ENCODE measurements around the gene CAPN15.

CAPN15 gene

DNA sequence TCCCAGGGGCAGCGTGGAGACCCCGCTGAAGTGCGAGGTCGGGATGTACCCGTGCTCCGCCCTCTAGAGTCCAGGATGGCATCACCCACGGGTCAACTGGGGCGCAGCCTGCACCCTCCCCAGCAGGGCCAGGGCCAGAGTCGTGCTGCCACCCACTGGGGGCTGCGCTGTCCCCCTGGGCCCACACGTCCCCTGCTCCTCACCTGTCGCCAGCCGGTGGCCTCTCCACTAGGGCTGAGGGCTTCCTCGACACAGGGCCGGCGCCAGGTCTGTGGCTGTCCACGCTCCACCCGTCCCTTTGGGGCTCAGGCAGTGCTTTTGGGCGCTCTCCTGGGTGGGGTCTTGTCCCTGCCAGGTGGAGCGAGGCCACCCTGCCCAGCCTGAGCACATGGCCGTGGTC lies 21.1 kb downstream of the CAPN15 start:
- no peak for DNase-seq

DNA sequence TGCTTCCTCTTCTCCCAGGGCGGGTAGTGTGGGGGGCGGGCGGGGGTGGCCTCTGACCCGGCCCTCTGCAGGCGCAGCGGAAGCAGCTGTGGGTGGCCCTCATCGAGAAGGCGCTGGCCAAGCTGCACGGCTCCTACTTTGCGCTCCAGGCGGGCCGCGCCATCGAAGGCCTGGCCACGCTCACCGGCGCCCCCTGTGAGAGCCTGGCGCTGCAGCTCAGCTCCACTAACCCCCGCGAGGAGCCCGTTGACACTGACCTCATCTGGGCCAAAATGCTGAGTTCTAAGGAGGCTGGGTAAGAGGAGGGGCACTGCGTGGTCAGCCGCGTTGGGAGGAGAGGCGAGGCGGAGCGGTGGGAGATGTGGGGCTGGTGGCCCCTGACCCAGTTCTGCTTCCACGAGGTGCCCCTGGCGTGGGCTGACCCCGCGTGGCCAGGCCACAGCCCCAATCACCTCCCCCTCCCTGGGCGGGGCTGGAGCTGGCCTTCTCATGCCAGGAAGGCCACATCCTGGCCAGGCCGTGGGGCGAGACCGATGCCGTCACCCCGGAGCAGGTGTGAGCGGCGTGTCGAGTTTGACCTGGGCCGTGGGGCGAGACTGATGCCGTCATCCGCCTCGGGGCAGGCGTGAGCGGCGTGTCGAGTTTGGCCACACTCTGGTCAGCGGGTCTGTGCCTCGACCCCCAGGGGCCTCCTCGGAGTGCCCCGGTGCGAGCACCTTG lies 22.2 kb downstream of the CAPN15 start:
- DNase-seq, result no peak

GRCh38 chr16:551210-551609 lies 23.7 kb downstream of the CAPN15 start:
- no peak for DNase-seq

DNA sequence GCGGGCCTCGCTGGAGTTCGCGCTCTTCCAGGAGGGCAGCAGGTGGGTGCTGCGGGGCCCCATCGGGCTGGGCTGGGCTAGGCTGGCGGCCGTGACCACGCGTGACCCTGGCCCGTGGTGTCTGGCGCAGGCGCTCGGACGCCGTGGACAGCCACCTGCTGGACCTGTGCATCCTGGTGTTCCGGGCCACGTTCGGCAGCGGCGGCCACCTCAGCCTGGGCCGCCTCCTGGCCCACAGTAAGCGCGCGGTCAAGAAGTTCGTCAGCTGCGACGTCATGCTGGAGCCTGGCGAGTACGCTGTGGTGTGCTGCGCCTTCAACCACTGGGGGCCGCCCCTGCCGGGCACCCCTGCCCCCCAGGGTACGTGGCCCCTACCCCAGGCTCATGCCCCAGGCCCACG lies 24.7 kb downstream of the CAPN15 start:
- DNase-seq, result no peak

DNA sequence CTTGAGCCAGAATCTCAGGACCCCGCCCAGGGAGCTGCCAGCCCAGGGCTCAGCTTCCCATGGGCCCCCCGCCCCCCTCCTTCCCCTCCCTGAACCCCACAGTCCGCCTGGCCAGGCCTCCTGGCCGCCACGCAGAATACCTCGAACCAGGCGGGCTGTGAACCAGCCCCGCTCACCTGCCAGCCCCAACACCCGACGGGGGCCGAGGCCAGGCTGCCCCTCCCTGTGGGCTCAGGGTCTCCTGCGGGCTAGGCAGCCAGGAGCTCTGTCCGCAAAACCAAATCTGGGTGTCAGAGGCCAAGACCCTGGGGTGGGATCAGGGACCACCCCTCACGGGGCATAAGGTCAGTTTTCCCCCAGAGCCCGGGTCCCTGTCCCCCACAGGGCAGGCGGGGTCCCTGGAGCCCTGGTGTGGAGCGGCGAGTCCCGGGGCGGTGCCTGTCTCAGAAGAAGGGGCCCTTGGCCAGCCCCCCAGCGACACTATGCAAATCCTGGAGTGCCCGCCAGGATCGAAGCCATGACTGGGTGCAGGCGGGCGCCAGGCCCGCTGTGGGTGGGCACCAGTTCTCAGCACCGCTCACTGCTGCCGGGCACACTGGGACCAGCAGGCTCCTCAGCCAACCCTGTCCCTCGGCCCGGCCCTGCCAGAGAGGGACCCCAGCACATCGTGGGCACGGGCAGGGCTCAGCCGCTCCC lies 26.2 kb downstream of the CAPN15 start:
- DNase-seq, result no peak

- no peak for DNase-seq
Observed at GRCh38 chr16:554297-554621, 26.7 kb downstream of the CAPN15 start.

GRCh38 chr16:554640-555365 lies 27.3 kb downstream of the CAPN15 start:
- no peak for DNase-seq

DNA sequence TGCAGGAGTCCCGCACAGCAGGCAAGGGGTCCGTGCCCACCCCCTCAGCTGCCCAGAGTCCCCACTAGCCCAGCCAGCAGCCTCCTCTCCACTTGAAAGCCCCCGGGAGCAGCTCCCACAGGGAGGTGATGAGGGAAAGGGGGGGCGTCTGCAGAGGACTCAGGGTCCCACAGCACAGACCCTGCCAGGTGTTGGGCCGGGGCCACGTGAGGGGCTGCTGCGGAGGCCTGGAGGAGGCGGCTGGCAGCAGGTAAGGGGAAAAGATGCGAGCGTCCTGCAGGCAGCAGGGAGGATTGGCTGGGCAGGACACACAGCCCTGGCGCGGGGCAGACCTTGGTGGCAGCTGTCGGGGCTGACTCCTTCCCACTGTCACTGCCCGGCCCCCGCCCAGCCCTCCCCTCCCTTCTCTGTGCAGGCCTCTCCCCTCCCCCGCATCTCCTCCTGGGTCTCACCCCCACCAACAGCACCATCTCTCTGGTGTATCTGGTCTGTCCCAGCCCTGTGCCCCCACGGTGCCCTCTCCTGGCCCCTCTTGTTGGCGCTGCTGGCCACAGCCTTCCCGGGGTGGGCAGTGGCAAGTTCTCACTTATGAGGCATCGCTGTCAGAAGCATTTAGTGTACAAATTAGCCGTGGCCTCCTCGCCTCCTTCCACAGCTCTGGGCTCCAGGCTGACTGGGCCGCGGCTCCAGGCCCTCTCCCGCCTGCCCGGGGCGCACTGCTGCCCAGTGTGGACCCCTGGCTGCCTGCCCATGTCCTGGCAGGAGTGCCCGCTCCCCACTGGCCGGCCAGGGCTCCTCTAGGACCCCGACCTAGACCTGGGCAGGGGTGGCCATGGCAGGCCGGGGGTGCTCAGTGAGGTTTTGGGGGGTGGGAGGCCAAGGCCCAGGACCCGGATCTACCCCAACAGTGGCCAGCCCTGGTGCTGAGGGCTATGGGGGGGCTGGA lies 28.3 kb downstream of the CAPN15 start:
- no peak for DNase-seq

GRCh38 chr16:556474-557173 lies 29.1 kb downstream of the CAPN15 start:
- no peak for DNase-seq

DNA sequence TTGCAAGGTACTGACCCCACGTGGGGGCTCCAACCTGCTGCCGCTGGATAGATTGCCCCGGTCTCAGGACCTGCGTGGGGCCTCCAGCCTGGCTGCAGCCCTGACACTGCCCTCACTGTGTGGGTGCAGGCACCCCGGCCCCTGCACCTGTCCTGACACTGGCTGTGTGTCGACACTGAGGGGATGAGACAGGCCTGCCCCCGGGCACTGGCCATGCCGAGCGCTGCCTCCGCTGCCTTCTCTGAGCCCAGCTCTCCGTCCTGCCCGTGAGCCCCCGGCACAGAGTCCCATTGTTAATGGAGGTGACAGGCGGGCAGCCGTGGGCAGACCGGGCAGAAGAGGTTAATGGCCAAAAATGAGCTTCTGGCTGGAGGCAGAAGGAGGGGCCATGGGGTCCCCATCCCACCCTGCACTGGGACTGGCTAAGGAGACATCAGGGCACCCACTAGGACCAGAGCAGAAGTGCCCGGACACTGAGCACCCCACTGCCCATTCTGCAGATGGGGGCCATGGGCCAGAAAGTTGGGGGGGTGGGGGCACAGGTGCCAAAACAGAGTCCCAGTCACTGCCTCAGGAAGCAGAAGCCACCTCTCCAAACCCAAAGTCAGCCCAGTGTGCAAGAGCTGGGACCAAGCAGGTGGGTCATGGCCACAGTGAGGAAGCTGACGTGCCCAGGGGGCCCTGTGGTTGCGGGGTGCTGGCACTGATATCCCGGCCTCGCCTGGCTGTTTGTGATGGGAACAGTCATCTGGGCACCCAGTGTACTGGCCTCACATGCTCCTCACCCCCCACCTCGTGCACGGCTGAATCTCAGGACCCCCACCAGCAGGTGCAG lies 30.2 kb downstream of the CAPN15 start:
- no peak for DNase-seq

DNA sequence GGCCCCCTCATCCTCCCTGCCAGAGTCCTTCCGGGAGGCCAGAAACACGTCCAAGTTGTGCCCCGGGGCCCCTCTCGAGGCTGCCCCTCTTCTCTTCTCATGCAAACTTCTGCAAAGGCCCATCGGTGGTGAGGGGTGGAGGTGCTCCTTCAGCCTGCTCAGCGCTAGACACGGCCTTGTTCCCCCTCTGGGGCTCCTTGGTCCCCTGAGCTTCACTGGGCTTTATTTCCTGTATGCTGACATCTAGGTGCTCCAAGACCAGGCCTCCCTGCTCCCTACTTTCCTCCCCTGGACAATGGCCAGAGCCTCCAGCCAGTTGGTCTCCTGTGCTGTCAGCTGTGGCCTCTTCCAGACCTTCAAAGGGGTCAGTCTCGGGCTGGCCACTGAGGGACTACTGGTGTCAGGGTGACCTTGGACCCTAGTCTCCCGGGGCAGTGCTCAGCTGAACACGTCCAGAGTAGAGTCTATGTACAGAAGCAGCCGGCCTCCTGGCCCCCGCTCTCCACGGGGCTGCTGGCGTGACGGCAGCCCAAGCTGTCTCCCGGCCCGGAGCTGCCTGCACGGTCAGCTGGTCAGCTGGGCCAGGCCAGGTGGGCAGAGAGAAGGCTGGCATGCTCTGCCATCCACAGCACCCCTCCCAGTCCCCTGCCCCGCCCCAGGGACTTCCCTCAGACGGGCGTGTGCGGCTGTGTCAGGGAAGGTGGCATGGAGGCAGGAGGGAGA lies 30.9 kb downstream of the CAPN15 start:
- DNase-seq, result no peak

DNA sequence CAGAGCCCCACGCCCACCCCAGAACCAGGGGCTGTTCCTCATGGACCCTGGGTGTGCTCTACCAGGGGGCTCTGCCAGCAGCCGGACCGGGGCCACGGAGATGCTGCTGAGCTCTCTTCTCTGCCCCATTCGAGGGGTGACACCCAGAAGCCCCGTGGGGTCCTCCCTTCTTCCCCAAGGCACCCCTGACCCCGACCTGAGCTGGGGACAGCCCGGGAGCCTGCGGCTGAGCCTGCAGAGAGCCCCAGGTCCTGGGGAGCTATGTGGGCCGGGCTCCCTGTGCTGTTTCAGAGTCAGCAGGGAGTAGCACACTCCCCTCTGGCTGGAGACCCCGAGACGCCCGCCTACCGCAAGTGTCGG lies 31.5 kb downstream of the CAPN15 start:
- DNase-seq, result no peak

DNA sequence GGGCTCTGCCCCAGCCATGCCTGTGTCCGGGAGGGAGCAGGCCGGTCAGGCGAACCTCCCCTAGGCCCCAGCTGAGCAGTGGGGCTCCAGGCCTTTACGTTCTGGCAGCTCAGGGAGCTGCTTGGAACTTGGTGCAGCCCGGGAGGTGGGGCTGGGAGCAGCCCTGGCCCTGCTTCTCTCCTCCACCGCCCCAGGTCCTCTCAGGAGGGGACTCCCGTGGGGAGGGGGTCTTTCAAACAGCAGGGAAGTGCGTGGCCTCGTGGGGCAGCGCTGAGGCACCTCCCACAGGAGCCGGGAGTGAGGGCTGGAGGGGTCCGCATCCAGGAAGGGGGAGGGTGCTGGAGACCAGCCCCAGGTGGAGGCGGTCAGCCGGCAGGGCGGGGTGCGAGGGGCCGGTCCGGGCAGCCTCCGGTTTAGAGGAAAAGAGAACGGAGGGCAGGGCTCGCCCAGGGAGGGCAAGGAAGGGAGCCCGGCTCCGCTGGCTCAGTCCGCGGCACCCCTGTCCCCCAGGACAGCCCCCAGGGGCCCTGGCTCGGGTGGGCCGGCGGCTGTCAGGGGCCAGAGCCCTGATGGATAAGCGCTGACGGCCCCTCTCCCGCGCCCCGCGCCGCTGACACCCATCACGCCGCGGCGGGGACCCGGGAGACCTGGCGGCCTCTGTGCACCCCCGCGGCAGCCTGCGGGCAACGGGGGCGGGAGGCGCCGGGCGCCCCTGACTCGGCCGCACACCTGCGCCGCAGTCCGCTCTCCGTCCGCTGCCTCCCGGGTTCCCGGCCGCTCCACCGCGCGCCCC lies 32.1 kb downstream of the CAPN15 start:
- DNase-seq, result no peak

GRCh38 chr16:560204-560700 lies 32.7 kb downstream of the CAPN15 start, which contains the start of gene PRR35:
PRR35 (plus strand) TSS chr16:560394; CDS start chr16:563295, 2,901 bp downstream.
- DNase-seq, result no peak

DNA sequence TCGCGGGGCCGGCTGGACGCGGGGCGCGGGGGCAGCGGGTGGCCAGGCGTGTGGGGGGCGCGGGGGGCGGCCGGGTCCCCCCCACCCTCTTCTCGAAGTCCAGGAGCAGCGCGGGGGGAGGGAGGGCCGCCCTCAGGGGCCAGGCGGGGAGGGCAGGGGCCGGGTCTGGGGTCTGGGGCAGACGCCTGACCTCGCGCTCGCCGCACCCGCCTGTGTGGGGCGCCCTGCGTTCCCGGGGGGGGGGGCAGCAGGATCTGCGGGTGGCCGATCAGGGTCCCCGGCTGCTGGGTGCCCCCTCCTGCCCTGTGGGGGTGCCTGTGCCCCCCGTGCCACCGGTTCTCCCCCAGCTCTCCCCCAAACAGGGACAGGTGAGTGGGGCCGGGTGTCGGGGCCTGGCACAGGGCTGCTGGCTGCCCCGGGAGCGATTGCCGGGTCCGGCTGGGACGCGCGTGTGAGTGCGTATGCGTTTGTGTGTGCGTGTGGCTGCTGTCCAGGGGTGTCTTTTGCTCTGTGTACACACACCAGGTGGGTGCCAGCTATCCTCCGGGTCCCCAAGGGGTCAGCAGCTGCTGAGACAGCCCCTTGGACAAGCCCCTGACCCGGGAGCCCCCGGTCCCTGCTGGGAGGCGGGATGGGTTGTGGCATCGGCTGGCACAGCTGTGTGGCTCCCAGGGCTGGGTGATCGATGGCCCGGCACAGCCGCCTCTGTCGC lies 33.3 kb downstream of the CAPN15 start:
- no peak for DNase-seq

DNA sequence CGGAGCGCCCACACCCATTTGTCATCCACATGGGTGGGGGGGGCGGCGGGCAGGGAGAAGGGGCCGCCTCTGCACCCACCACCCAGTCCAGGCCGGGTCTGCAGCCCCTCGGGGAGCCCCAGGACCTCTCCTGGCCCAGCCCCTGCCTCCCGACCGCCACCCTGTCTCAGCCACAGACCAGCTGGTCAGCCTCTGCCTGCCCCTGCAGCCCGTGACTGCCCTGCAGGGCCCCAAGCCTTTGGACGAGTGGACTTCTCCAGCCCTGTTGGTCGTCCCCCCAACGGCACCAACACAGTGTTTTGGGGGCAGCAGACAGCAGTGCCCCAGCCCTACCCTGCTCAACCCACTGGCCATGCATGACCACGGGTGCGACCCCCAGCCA lies 33.9 kb downstream of the CAPN15 start:
- no peak for DNase-seq

DNA sequence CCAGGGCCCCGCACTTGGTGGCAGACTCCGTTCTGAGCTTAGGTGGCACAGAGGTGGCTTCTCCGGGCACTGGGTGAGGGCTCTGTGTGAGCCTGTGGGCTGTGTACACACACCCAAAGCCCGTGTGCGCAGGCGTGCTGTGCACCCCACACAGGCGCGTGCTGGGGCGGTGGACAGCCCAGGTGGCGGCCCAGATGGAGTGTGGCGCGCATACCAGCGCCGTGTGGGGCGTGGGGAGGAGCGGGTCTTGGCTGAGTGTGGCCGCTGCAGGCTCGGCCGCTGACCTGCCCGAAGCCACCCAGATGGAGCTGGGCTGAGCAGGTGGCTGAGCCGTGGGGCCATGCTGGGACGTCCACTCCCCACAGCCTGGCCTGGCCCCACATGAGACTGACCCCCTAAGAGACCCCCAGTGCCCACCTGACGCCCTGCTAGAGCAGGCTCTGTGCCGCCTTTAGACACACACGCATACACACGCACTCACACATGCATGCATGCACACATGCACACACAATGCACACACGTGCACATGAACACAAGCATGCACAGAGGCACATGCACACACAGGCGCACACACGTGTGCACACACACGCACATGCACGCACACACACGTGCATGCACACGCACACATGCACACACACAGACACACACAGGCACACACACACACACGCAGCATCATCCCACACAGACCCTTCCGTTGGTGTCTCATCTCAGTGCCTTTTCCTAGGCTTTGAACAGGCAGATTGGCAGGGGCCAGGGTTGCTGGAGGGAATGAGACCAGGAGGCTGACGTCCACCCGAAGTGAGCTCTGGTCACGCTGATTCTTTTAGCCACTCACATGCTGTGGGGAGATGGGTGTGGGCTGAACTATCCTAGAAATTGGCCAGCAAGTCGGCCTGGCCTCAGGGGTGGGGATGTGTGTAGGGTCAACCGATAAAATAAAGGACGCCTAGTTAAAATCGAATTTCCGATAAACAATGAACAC lies 34.7 kb downstream of the CAPN15 start:
- DNase-seq, result no peak

Data from DMS153 (cell line).